Fibroblast of mammary gland (primary cell): ENCODE results near the gene IQCE.
A peak's percentile ranks its signal among the peaks of the same experiment; 100 is the strongest.
"Not testable (repeated sequence)": the region's sequence is repeated elsewhere in the genome, so short reads cannot be mapped to it uniquely, and the experiment has no call there.

Experiments
- DNase-seq: peaks from one replicate; pipeline ENCODE4 v3.0.0-alpha.2; 2010; ENCODE audit warnings: low read depth
- H3K4me3 ChIP-seq: 2 replicates; pipeline ENCODE4 v1.5.1; 2011; ENCODE audit warnings: low read depth, mild to moderate bottlenecking, low read length, moderate library complexity; ENCODE audit not compliant: control insufficient read depth
- TF ChIP-seq, protein P1 (sequence below): conservative IDR thresholded peaks from 2 replicates; pipeline ENCODE4 v1.5.1; 2011; ENCODE audit warnings: low read depth, low read length, inconsistent platforms; ENCODE audit not compliant: control insufficient read depth, insufficient read depth

IQCE gene

GRCh38 chr7:2607122-2607922 lies 48.5 kb downstream of the IQCE start:
- H3K4me3 ChIP-seq = no peak overlapping the region

GRCh38 chr7:2607923-2608904 lies 49.4 kb downstream of the IQCE start:
- DNase-seq = no peak
- H3K4me3 ChIP-seq = no peak overlapping the region
- TF ChIP-seq, protein P1, sequence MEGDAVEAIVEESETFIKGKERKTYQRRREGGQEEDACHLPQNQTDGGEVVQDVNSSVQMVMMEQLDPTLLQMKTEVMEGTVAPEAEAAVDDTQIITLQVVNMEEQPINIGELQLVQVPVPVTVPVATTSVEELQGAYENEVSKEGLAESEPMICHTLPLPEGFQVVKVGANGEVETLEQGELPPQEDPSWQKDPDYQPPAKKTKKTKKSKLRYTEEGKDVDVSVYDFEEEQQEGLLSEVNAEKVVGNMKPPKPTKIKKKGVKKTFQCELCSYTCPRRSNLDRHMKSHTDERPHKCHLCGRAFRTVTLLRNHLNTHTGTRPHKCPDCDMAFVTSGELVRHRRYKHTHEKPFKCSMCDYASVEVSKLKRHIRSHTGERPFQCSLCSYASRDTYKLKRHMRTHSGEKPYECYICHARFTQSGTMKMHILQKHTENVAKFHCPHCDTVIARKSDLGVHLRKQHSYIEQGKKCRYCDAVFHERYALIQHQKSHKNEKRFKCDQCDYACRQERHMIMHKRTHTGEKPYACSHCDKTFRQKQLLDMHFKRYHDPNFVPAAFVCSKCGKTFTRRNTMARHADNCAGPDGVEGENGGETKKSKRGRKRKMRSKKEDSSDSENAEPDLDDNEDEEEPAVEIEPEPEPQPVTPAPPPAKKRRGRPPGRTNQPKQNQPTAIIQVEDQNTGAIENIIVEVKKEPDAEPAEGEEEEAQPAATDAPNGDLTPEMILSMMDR = no peak

More at GRCh38 chr7:2607122-2607922, 48.5 kb downstream of the IQCE start:
- no peak for DNase-seq
- TF ChIP-seq, protein P1 = no peak

GRCh38 chr7:2608921-2609411 lies 50.2 kb downstream of the IQCE start:
- DNase-seq = peak; percentile 59
- H3K4me3 ChIP-seq = no peak overlapping the region
- TF ChIP-seq, protein P1 = peak; percentile 46

DNA sequence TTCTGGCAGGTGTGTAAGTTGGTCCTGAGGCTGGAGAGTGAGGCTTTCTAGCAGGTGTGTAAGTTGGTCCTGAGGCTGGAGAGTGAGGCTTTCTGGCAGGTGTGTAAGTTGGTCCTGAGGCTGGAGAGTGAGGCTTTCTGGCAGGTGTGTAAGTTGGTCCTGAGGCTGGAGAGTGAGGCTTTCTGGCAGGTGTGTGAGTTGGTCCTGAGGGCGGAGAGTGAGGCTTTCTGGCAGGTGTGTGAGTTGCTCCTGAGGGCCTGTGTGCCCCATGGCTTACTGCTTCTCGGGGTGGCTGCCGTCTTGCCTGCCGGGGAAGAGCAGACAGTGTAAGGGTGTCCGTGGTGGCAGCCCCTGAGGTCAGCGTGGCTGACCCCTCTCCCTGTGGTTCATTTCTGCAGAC lies 50.9 kb downstream of the IQCE start:
- not testable (repeated sequence) for DNase-seq, H3K4me3 ChIP-seq

GRCh38 chr7:2610466-2610865 lies 51.7 kb downstream of the IQCE start:
- TF ChIP-seq, protein P1 = no peak
- no peak overlapping the region for H3K4me3 ChIP-seq
- no peak for DNase-seq

GRCh38 chr7:2610898-2611297 lies 52.1 kb downstream of the IQCE start:
- TF ChIP-seq, protein P1 = no peak
- DNase-seq = no peak
- no peak overlapping the region for H3K4me3 ChIP-seq

GRCh38 chr7:2611401-2611800 lies 52.6 kb downstream of the IQCE start:
- no peak overlapping the region for H3K4me3 ChIP-seq
- DNase-seq = no peak
- TF ChIP-seq, protein P1 = no peak
